Memory B cell (primary cell): ENCODE results near the gene CST9L.

Experiments
- ATAC-seq: fragments of 150-1000 bp; cut with Tn5 transposase; 2 replicates; pipeline ENCODE4 v1.10.0; 2021; ENCODE audit warnings: low read depth, mild to moderate bottlenecking, moderate library complexity
- DNase-seq, 2 donors: peaks; one replicate each; pipeline ENCODE4 v3.0.0; 2022; ENCODE audit warnings: low spot score in 2 of 2
- H3K27ac Mint-ChIP-seq: one replicate; pipeline ENCODE4 v1.8.0; 2022; ENCODE audit warnings: mild to moderate bottlenecking, moderate library complexity, mixed read lengths
- H3K27me3 Mint-ChIP-seq: one replicate; pipeline ENCODE4 v1.8.0; 2022; ENCODE audit warnings: mixed read lengths
- H3K36me3 Mint-ChIP-seq: one replicate; pipeline ENCODE4 v1.8.0; 2022; ENCODE audit warnings: mild to moderate bottlenecking, mixed read lengths
- H3K4me1 Mint-ChIP-seq: one replicate; pipeline ENCODE4 v1.8.0; 2022; ENCODE audit warnings: mixed read lengths
- H3K4me3 Mint-ChIP-seq: one replicate; pipeline ENCODE4 v1.8.0; 2022; ENCODE audit warnings: mild to moderate bottlenecking, moderate library complexity, mixed read lengths
- H3K9me3 Mint-ChIP-seq: one replicate; pipeline ENCODE4 v1.8.0; 2022; ENCODE audit warnings: mixed read lengths

Gene CST9L

GRCh38 chr20:23568320-23568970 lies at the start of gene CST9L:
TSS of gene CST9L (minus strand) at chr20:23568484. CDS start at chr20:23568450, 34 bp downstream.
- DNase-seq (no peak), ATAC-seq (no peak)
- Mint-ChIP-seq H3K36me3 (no peaks in the 10 kb centered on the region), H3K27ac (no peak within 1 kb of the TSS), H3K4me1 (no peaks in the 10 kb centered on the region), H3K4me3 (no peak within 1 kb of the TSS), H3K9me3 (peaks cover 1% of the 10 kb centered on the region), H3K27me3 (peaks cover 1% of the 10 kb centered on the region)

GRCh38 chr20:23614163-23614562 lies 45.9 kb upstream of the CST9L start:
- Mint-ChIP-seq H3K27ac (no peak overlapping the region), H3K36me3 (no peaks in the 10 kb centered on the region), H3K4me1 (no peaks in the 10 kb centered on the region), H3K4me3 (no peak overlapping the region), H3K27me3 (peaks cover 1% of the 10 kb centered on the region), H3K9me3 (peaks cover 3% of the 10 kb centered on the region)
- DNase-seq (no peak), ATAC-seq (no peak)

- ATAC-seq (no peak), DNase-seq (no peak)
- H3K4me3 Mint-ChIP-seq: no peak overlapping the region
- H3K27me3 Mint-ChIP-seq: no peaks in the 10 kb centered on the region
- no peaks in the 10 kb centered on the region for H3K4me1 Mint-ChIP-seq
- peaks cover 2% of the 10 kb centered on the region for H3K9me3 Mint-ChIP-seq
- H3K27ac Mint-ChIP-seq: no peak overlapping the region
- H3K36me3 Mint-ChIP-seq: no peaks in the 10 kb centered on the region
Measured at GRCh38 chr20:23613676-23614075, 45.4 kb upstream of the CST9L start.

- no peaks in the 10 kb centered on the region for H3K27me3 Mint-ChIP-seq
- DNase-seq (no peak), ATAC-seq (no peak)
- no peak overlapping the region for H3K4me3 Mint-ChIP-seq
- no peaks in the 10 kb centered on the region for H3K36me3 Mint-ChIP-seq
- H3K9me3 Mint-ChIP-seq: peaks cover 2% of the 10 kb centered on the region
- H3K27ac Mint-ChIP-seq: no peak overlapping the region
- H3K4me1 Mint-ChIP-seq: no peaks in the 10 kb centered on the region
Measured at GRCh38 chr20:23612396-23612795, 44.1 kb upstream of the CST9L start.

GRCh38 chr20:23609486-23610109 lies 41.3 kb upstream of the CST9L start:
- DNase-seq: no peak
- no peak overlapping the region for H3K27ac Mint-ChIP-seq
- H3K4me1 Mint-ChIP-seq: no peaks in the 10 kb centered on the region
- no peak for ATAC-seq
- no peaks in the 10 kb centered on the region for H3K36me3 Mint-ChIP-seq
- no peak overlapping the region for H3K4me3 Mint-ChIP-seq
- H3K27me3 Mint-ChIP-seq: no peaks in the 10 kb centered on the region
- no peaks in the 10 kb centered on the region for H3K9me3 Mint-ChIP-seq

- DNase-seq: no peak
- no peak for ATAC-seq
- no peaks in the 10 kb centered on the region for H3K9me3 Mint-ChIP-seq
- H3K4me1 Mint-ChIP-seq: no peaks in the 10 kb centered on the region
- peaks cover 4% of the 10 kb centered on the region for H3K27me3 Mint-ChIP-seq
- no peaks in the 10 kb centered on the region for H3K36me3 Mint-ChIP-seq
- H3K4me3 Mint-ChIP-seq: no peak overlapping the region
- H3K27ac Mint-ChIP-seq: no peak overlapping the region
Measured at GRCh38 chr20:23608251-23608846, 40.1 kb upstream of the CST9L start.

- Mint-ChIP-seq H3K36me3 (no peaks in the 10 kb centered on the region), H3K27me3 (peaks cover 4% of the 10 kb centered on the region), H3K27ac (no peak overlapping the region), H3K4me1 (no peaks in the 10 kb centered on the region), H3K4me3 (no peak overlapping the region), H3K9me3 (no peaks in the 10 kb centered on the region)
- no peak for ATAC-seq
- no peak for DNase-seq
Measured at GRCh38 chr20:23607497-23608245, 39.4 kb upstream of the CST9L start.

- ATAC-seq: peak; percentile 50
- H3K27ac Mint-ChIP-seq: no peak overlapping the region
- H3K4me3 Mint-ChIP-seq: no peak overlapping the region
- no peaks in the 10 kb centered on the region for H3K36me3 Mint-ChIP-seq
- peak; percentile 20 to 51 for DNase-seq
- no peaks in the 10 kb centered on the region for H3K4me1 Mint-ChIP-seq
- H3K27me3 Mint-ChIP-seq: peaks cover 4% of the 10 kb centered on the region
- no peaks in the 10 kb centered on the region for H3K9me3 Mint-ChIP-seq
Measured at GRCh38 chr20:23606652-23607049, 38.4 kb upstream of the CST9L start.

GRCh38 chr20:23605867-23606651 lies 37.8 kb upstream of the CST9L start, which contains the start of gene CST9:
TSS of gene CST9 (minus strand) at chr20:23605917. CDS start at chr20:23605864, 53 bp downstream.
- Mint-ChIP-seq H3K4me3 (no peak within 1 kb of the TSS), H3K9me3 (no peaks in the 10 kb centered on the region)

GRCh38 chr20:23604306-23604705 lies 36.0 kb upstream of the CST9L start:
- DNase-seq: no peak
- Mint-ChIP-seq H3K4me1 (no peaks in the 10 kb centered on the region), H3K36me3 (no peaks in the 10 kb centered on the region), H3K27ac (no peak overlapping the region), H3K27me3 (peaks cover 4% of the 10 kb centered on the region), H3K4me3 (no peak overlapping the region), H3K9me3 (no peaks in the 10 kb centered on the region)
- ATAC-seq: no peak

More at GRCh38 chr20:23605867-23606651, 37.8 kb upstream of the CST9L start, which contains the start of gene CST9:
- H3K4me1 Mint-ChIP-seq: no peaks in the 10 kb centered on the region
- H3K36me3 Mint-ChIP-seq: no peaks in the 10 kb centered on the region
- H3K27ac Mint-ChIP-seq: no peak within 1 kb of the TSS
- H3K27me3 Mint-ChIP-seq: peaks cover 4% of the 10 kb centered on the region
- DNase-seq (no peak), ATAC-seq (no peak)

GRCh38 chr20:23603321-23603720 lies 35.0 kb upstream of the CST9L start:
- no peaks in the 10 kb centered on the region for H3K4me1 Mint-ChIP-seq
- ATAC-seq (no peak), DNase-seq (no peak)
- no peaks in the 10 kb centered on the region for H3K9me3 Mint-ChIP-seq
- H3K27ac Mint-ChIP-seq: no peak overlapping the region
- peaks cover 4% of the 10 kb centered on the region for H3K27me3 Mint-ChIP-seq
- H3K4me3 Mint-ChIP-seq: no peak overlapping the region
- no peaks in the 10 kb centered on the region for H3K36me3 Mint-ChIP-seq

GRCh38 chr20:23602699-23603098 lies 34.4 kb upstream of the CST9L start:
- Mint-ChIP-seq H3K4me1 (no peaks in the 10 kb centered on the region), H3K36me3 (no peaks in the 10 kb centered on the region), H3K27me3 (peaks cover 4% of the 10 kb centered on the region), H3K27ac (no peak overlapping the region), H3K4me3 (no peak overlapping the region), H3K9me3 (no peaks in the 10 kb centered on the region)
- DNase-seq (no peak), ATAC-seq (no peak)

- peaks cover 4% of the 10 kb centered on the region for H3K27me3 Mint-ChIP-seq
- H3K4me1 Mint-ChIP-seq: no peaks in the 10 kb centered on the region
- H3K27ac Mint-ChIP-seq: no peak overlapping the region
- no peak for DNase-seq
- no peak for ATAC-seq
- H3K9me3 Mint-ChIP-seq: no peaks in the 10 kb centered on the region
- no peaks in the 10 kb centered on the region for H3K36me3 Mint-ChIP-seq
- no peak overlapping the region for H3K4me3 Mint-ChIP-seq
Measured at GRCh38 chr20:23602241-23602640, 34.0 kb upstream of the CST9L start.
